Epithelial cell of proximal tubule (primary cell): Measurements from ENCODE around the gene VAC14. TPM values are rescaled to one million over a fixed set of nuclear protein-coding genes. Genes with fewer than 3 reads are reported as not detected.

Experiments
- DNase-seq: peaks from one replicate; pipeline ENCODE4 v3.0.0-alpha.2; 2011; ENCODE audit warnings: low read depth
- H3K4me3 ChIP-seq: 2 replicates; pipeline ENCODE4 v1.5.1; 2011; ENCODE audit warnings: low read depth, mild to moderate bottlenecking, low read length
- CTCF ChIP-seq: conservative IDR thresholded peaks from 2 replicates; pipeline ENCODE4 v1.5.1; 2012; ENCODE audit warnings: low read depth, mild to moderate bottlenecking, low read length
- total RNA-seq: library from RNA; depleted of rRNA; stranded (reverse); fragments of >200 nt; gene quantifications from 2 replicates; pipeline ENCODE4 v1.2.3, GENCODE V29; 2015

VAC14 gene
- total RNA-seq, 1 donor from 2014 or later, result 32.5 TPM

GRCh38 chr16:70753228-70753627 lies 47.7 kb downstream of the VAC14 start:
- TF ChIP-seq CTCF, result no peak
- no peak overlapping the region for H3K4me3 ChIP-seq
- DNase-seq, result no peak

- TF ChIP-seq CTCF, result no peak
- no peak overlapping the region for H3K4me3 ChIP-seq
- DNase-seq, result no peak
Measured at GRCh38 chr16:70752426-70752825, 48.5 kb downstream of the VAC14 start.

- TF ChIP-seq CTCF, result no peak
- no peak for DNase-seq
- H3K4me3 ChIP-seq, result no peak overlapping the region
Measured at GRCh38 chr16:70751593-70751992, 49.4 kb downstream of the VAC14 start.

- H3K4me3 ChIP-seq, result no peak overlapping the region
- no peak for TF ChIP-seq CTCF
- peak; percentile 88 for DNase-seq
Measured at GRCh38 chr16:70750893-70751467, 50.0 kb downstream of the VAC14 start.

GRCh38 chr16:70749681-70750601 lies 51.0 kb downstream of the VAC14 start:
- H3K4me3 ChIP-seq, result peak overlapping the region; percentile 8
- TF ChIP-seq CTCF, result no peak
- DNase-seq, result no peak

GRCh38 chr16:70749006-70749678 lies 51.8 kb downstream of the VAC14 start:
- no peak overlapping the region for H3K4me3 ChIP-seq
- TF ChIP-seq CTCF, result no peak
- DNase-seq, result no peak
